GM12878 (cell line): ENCODE results near the gene NEK1. TPM values are rescaled to one million over a fixed set of nuclear protein-coding genes. Genes with fewer than 3 reads are reported as not detected.

Experiments
- ATAC-seq: fragments of 200-7000 bp; cut with Tn5 transposase; 3 replicates; pipeline ENCODE4 v1.9.1; 2020; ENCODE audit warnings: mild to moderate bottlenecking, moderate library complexity
- BruUV-seq: library from RNA; stranded (reverse); fragments of 400-500 nt; replicated peaks from 2 replicates; lab custom pipeline; 2021; lab: Mats Ljungman, UMichigan
- CTCF ChIA-PET: fragments of 300-600 bp; sonication (Branson Sonifier 250); formaldehyde crosslinking; extraction: SDS; loops from one replicate; lab custom pipeline; 2021; ENCODE audit warnings: inconsistent platforms; lab: Yijun Ruan, JAX
- POLR2A ChIA-PET: fragments of 350-600 bp; formaldehyde crosslinking; extraction: SDS; loops from one replicate; lab custom pipeline; 2021; ENCODE audit warnings: inconsistent platforms; lab: Charles Lee
- RAD21 ChIA-PET: fragments of 300-600 bp; sonication (Branson Sonifier 250); formaldehyde crosslinking; loops from one replicate; lab custom pipeline; 2023; ENCODE audit warnings: antibody characterized with exemption; ENCODE audit not compliant: unreplicated experiment; lab: Charles Lee
- SMC1A ChIA-PET: fragments of 300-600 bp; sonication (Branson Sonifier 250); formaldehyde crosslinking; loops from one replicate; lab custom pipeline; 2023; ENCODE audit not compliant: unreplicated experiment, uncharacterized antibody; lab: Charles Lee
- DNase-seq: peaks from one replicate; pipeline ENCODE4 v3.0.0-alpha.2; 2011; ENCODE audit warnings: low read depth, low spot score
- FAIRE-seq: peaks from 3 replicates; lab custom pipeline; 2011; peaks lifted over from hg19 to GRCh38; lab: Jason Lieb, UNC
- H2AFZ ChIP-seq: 2 replicates; pipeline ENCODE4 v1.6.0; 2011; ENCODE audit warnings: low read depth, low read length, control low read depth; ENCODE audit not compliant: control insufficient read depth
- H3K27ac ChIP-seq: 2 replicates; pipeline ENCODE4 v1.5.1; 2011; ENCODE audit warnings: control low read depth; ENCODE audit not compliant: control insufficient read depth, insufficient read depth
- H3K27me3 ChIP-seq, 2 experiments: replicated peaks in 1 of 2; 2 replicates each; pipeline versions ENCODE4 v1.6.0 to v1.6.1; 2011; ENCODE audit warnings: low read length in 1 of 2; ENCODE audit not compliant: control insufficient read depth in 2 of 2, insufficient read depth in 2 of 2
- H3K36me3 ChIP-seq, 2 experiments: 2 replicates each; pipeline ENCODE4 v1.5.1; 2011; ENCODE audit warnings: low read length in 1 of 2; ENCODE audit not compliant: control insufficient read depth in 2 of 2, insufficient read depth in 2 of 2
- H3K4me1 ChIP-seq: 2 replicates; pipeline ENCODE4 v1.6.1; 2011; ENCODE audit warnings: mild to moderate bottlenecking, low read length, moderate library complexity, mixed read lengths; ENCODE audit not compliant: control insufficient read depth, insufficient read depth
- H3K4me2 ChIP-seq: 2 replicates; pipeline ENCODE4 v1.6.0; 2011; ENCODE audit warnings: control low read depth; ENCODE audit not compliant: control insufficient read depth, insufficient read depth
- H3K4me3 ChIP-seq: fragments of 200-600 bp; sonication (generic); 2 replicates; pipeline ENCODE4 v1.5.1; 2016
- H3K79me2 ChIP-seq: 2 replicates; pipeline ENCODE4 v1.6.0; 2011; ENCODE audit warnings: low read length; ENCODE audit not compliant: control insufficient read depth, insufficient read depth
- H3K9ac ChIP-seq: 2 replicates; pipeline ENCODE4 v1.8.0; 2011; ENCODE audit warnings: low read length, control low read depth, mixed read lengths; ENCODE audit not compliant: control insufficient read depth, insufficient read depth
- H3K9me3 ChIP-seq: replicated peaks from 3 replicates; pipeline ENCODE4 v1.5.1; 2011; ENCODE audit warnings: mild to moderate bottlenecking, low read length; ENCODE audit not compliant: control insufficient read depth, insufficient read depth
- H4K20me1 ChIP-seq: 2 replicates; pipeline ENCODE4 v1.6.0; 2011; ENCODE audit not compliant: control insufficient read depth, insufficient read depth
- ATF3 ChIP-seq: IDR thresholded peaks from 2 replicates; pipeline ENCODE4 v1.6.1; 2011; ENCODE audit warnings: low read depth, mild to moderate bottlenecking, low read length, moderate library complexity, borderline replicate concordance; ENCODE audit errors: extremely low read depth
- MTA3 ChIP-seq: IDR thresholded peaks from 2 replicates; pipeline ENCODE4 v1.6.1; 2012; ENCODE audit warnings: low read length, inconsistent platforms, borderline replicate concordance
- NFXL1 ChIP-seq: fragments of 450-650 bp; IDR thresholded peaks from 2 replicates; pipeline ENCODE4 v1.6.1; 2017; ENCODE audit warnings: antibody characterized with exemption, mild to moderate bottlenecking, borderline replicate concordance
- PBX3 ChIP-seq: IDR thresholded peaks from 2 replicates; pipeline ENCODE4 v1.6.1; 2011; ENCODE audit warnings: mild to moderate bottlenecking, low read depth, low read length, moderate library complexity; ENCODE audit not compliant: insufficient replicate concordance
- POLR2A ChIP-seq: IDR thresholded peaks from 2 replicates; pipeline ENCODE4 v1.6.1; 2011; ENCODE audit warnings: low read depth, mild to moderate bottlenecking, low read length
- SIX5 ChIP-seq: IDR thresholded peaks from 2 replicates; pipeline ENCODE4 v1.6.1; 2011; ENCODE audit warnings: mild to moderate bottlenecking, low read depth, low read length, moderate library complexity; ENCODE audit not compliant: severe bottlenecking
- SMARCA5 ChIP-seq: fragments of 450-650 bp; IDR thresholded peaks from 2 replicates; pipeline ENCODE4 v1.6.1; 2017; ENCODE audit warnings: mild to moderate bottlenecking
- SPI1 ChIP-seq: IDR thresholded peaks from 2 replicates; pipeline ENCODE4 v1.6.1; 2011; ENCODE audit warnings: low read depth, mild to moderate bottlenecking, low read length, moderate library complexity, borderline replicate concordance; ENCODE audit not compliant: insufficient read depth
- SRF ChIP-seq, 2 experiments: IDR thresholded peaks; 2 replicates each; pipeline ENCODE4 v1.6.1; 2011; ENCODE audit warnings: low read depth in 2 of 2, low read length in 2 of 2, mild to moderate bottlenecking in 1 of 2, moderate library complexity in 1 of 2
- ZNF24 ChIP-seq: fragments of 450-650 bp; IDR thresholded peaks from 2 replicates; pipeline ENCODE4 v1.6.1; 2017; ENCODE audit warnings: antibody characterized with exemption, mild to moderate bottlenecking
- ZNF384 ChIP-seq: IDR thresholded peaks from 2 replicates; pipeline ENCODE4 v1.6.1; 2012; ENCODE audit warnings: low read depth, mild to moderate bottlenecking, low read length, improper control_type of control experiment, borderline replicate concordance
- WGBS: methylation state at CpG from one replicate; pipeline ENCODE4 v1.1.6; 2016; ENCODE audit warnings: low lambda C conversion rate; ENCODE audit not compliant: insufficient replicate concordance, insufficient coverage; ENCODE audit errors: missing lambda C conversion rate; 5-methylcytosine and 5-hydroxymethylcytosine counted together
- in situ Hi-C: fragments of 300-500 bp; cut with MboI; formaldehyde crosslinking; loops from 9 replicates; pipeline ENCODE4 v1.14.3; 2018; ENCODE audit warnings: mixed read lengths
- intact Hi-C: fragments of 100-400 bp; cut with micrococcal nuclease; formaldehyde crosslinking; loops from one replicate; pipeline ENCODE4 v1.14.2; 2022; ENCODE audit not compliant: unreplicated experiment
- polyA plus RNA-seq, 11 experiments: library from polyadenylated mRNA; depleted of rRNA in 4 of 11; unstranded in 6 of 11; stranded (reverse) in 5 of 11; fragments of >200 nt; fragmentation: Nextera tagmentation in 4 of 11; fragmentation: Illumina TruSeq in 1 of 11; extraction: Ambion mirVana in 4 of 11; extraction: Trizol in 1 of 11; gene quantifications; 1 replicate in 1 of 11; 2 replicates in 10 of 11; pipeline versions ENCODE4 v1.2.1 to v1.2.3, GENCODE V29; 2011 to 2016; ENCODE audit warnings: inconsistent platforms in 2 of 11, missing spikeins in 2 of 11, low read depth in 1 of 11
- total RNA-seq, 4 experiments: library from RNA; depleted of rRNA in 3 of 4; stranded (reverse); fragments of >200 nt in 3 of 4; fragmentation: Illumina TruSeq in 1 of 4; extraction: Trizol in 1 of 4; gene quantifications; 2 replicates each; pipeline versions ENCODE4 v1.2.1 to v1.2.3, GENCODE V29; 2013 to 2021

The NEK1 gene
- total and polyA plus RNA-seq, 10 of the 15 experiments (the other 5 are each of a cell fraction or from before 2014, with no cell fraction given), result 4.9 to 16.1 (median 7.5) TPM

GRCh38 chr4:169626331-169627282, 14.2 kb upstream of the NEK1 start:
- ATAC-seq, result peak; percentile 62
- Histone ChIP-seq H4K20me1 (no peaks in the 10 kb centered on the region), H3K79me2 (peaks cover 67% of the 10 kb centered on the region), H3K4me3 (no peak overlapping the region), H3K9me3 (no peaks in the 10 kb centered on the region; the same call in 1 of the 3 replicates), H3K4me1 (no peaks in the 10 kb centered on the region), H3K4me2 (no peak overlapping the region; the same call in 1 of the 2 replicates), H3K27ac (no peak overlapping the region), H3K9ac (no peak overlapping the region), H3K36me3 (no peaks in the 10 kb centered on the region)
- ChIA-PET POLR2A (interaction anchor here (0.6 to 2.0 kb wide), 5 partner anchors 14 to 126 kb away, joined by 3 to 5 read pairs (median 4); partner anchors contain the start of gene NEK1), RAD21 (interaction anchor here (1.9 kb wide), 1 partner anchor 34 kb away, joined by 7 read pairs; no protein-coding TSS in a partner anchor)
- in situ Hi-C loops (no loop called here), intact Hi-C loops (no loop called here)
- BruUV-seq, result no TSS peak
- DNase-seq, result no peak
- FAIRE-seq, result no peak
- WGBS, result 95% methylated on average over 6 of the region's 6 CpGs
- TF ChIP-seq SPI1 (no peak), SIX5 (no peak), SMARCA5 (no peak), SRF (IDR thresholded peaks at IDR 0.05; ENCODE audit: low read depth in 2 of 2, low read length in 2 of 2) (no peak), POLR2A (no peak), PBX3 (no peak), MTA3 (no peak), ZNF24 (no peak), ZNF384 (no peak), ATF3 (no peak), NFXL1 (no peak)
- TF ChIP-seq, all 136 proteins: peak for 0
- Histone ChIP-seq H2AFZ (no peak overlapping the region), H3K27me3 (no peaks in the 10 kb centered on the region)
- SMC1A ChIA-PET, result interaction anchor here (1.1 to 3.7 kb wide), 6 partner anchors 13 to 34 kb away, joined by 3 to 28 read pairs (median 4); no protein-coding TSS in a partner anchor
- CTCF ChIA-PET, result interaction anchor here (1.5 to 2.0 kb wide), 4 partner anchors 10 to 66 kb away, joined by 3 to 11 read pairs (median 4); partner anchors contain the start of gene NEK1
